T-helper 2 cell (primary cell): Measurements from ENCODE around the gene ALG6.
"Not testable (repeated sequence)": the region's sequence is repeated elsewhere in the genome, so short reads cannot be mapped to it uniquely, and the experiment has no call there.

Source experiments
- DNase-seq, 5 experiments: peaks; one replicate each; pipeline versions ENCODE4 v3.0.0 to v3.0.0-alpha.2; 2012 to 2022

ALG6 gene

DNA sequence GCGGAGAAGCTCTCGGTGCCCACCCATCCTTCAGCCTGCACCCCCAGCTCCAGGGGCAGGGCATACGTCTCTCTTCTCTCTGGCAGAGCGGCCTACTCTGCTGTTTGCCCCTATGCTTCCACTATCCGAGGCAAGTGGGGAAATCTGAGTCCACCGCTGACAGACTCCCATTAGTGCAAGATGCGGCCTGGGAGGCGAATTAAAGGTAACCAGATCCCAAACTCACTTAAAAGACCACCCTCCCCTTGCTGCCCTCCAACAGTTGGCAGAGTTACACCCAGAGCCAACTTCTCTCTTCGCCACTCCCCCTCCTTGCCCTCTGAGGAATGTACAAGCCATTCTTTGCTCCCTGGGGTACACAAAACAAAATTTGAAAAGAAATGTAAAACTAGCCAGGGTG lies 38.6 kb upstream of the ALG6 start:
- no peak for DNase-seq

DNA sequence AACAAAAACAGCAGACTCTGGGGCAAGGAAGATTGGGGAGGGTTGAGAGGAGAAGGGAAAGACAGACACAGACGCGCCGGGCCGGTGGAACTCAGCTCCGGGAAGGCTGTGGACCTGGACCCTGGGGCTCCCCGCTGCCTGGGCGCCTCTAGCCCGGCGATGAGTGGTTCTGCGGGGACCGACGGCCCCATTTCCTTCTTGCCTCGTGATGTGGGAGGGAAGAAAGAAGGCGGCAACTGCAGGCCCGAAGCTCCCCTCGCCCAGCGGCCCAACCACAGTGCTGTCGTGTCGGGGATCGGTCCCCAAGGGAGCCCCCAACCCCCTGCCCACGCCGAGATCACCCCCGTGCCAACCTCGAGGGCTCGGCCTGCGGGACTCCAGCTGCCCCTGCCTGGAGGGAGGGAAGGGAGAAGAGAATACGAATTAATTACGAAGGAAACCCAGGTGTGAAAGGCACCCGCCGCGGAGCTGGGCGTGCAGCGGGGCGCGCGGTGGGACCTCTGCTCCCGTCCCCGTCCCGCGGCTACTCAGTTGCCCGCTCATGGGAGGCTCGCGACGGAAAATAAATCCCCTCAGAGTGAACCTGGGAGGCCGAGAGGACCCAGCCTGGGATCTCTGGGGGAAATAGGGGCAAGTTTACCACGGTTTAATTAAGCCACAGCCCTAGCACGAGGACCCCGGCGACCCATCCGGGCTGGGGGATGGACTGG lies 37.7 kb upstream of the ALG6 start:
- DNase-seq, result no peak

DNA sequence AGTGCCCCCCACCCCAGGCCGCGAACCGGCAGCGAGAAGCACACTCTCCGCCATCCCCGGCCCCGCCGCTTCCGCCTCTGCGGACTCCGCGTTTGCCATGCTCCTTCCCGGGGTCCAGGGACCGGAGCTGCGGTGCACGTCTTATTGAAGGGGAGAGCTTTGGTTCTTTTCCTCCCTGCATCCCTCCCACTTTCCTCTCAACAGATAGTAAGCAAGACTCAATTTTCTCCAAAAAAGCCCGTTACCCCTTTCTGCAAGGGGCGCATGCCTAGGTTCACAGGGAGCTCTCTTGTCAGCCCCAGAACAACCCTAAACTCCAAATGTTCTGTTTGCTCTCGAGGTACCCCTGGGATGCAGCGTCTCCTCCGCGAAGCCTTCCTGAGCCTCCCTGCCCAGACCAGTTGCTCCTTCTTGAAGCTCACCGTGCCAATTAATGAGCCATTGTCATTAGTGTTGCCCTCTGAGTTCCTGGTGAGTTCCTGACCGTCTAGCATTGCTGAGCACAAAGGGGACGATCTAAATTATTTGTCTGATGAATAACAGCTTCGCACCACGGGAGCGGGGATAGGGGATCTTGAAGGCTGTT lies 37.0 kb upstream of the ALG6 start:
- DNase-seq, result no peak

DNA sequence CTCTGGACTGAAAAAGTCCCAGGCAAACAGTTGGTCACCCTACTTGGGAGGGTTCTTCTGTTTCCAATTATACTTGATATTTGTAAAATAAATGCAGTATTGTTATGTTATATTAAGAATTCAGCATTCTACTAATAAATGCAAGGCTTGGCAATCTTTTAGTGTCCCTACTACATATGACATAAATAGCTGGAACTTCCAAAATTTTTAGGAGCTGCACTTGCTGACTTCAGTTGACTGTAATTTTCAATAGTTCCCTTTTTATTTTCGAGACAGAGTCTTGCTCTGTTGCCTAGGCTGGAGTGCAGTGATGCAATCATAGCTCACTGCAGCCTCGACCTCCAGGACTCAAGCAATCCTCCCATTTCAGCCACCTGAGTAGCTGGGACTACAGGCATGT lies 25.0 kb upstream of the ALG6 start:
- DNase-seq, result no peak

DNA sequence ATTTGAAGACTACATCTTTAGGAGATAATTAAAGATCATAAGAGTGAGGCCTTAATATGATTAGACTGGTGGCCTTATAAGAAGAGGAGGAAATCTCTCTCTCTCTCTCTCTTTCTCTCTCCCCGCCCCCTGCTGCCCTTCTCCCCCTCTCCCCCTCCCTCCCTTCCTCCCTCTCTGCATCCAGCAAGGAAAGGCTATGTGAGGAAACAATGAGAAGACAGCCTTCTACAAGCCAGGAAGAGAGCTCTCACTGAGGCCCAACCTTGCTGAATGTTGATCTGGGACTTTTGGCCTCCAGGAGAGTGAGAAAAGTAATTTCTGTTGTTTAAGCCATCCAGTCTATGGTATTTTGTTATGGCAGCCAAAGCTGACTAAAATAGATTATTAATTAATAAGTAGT lies 23.5 kb upstream of the ALG6 start:
- DNase-seq, result no peak

DNA sequence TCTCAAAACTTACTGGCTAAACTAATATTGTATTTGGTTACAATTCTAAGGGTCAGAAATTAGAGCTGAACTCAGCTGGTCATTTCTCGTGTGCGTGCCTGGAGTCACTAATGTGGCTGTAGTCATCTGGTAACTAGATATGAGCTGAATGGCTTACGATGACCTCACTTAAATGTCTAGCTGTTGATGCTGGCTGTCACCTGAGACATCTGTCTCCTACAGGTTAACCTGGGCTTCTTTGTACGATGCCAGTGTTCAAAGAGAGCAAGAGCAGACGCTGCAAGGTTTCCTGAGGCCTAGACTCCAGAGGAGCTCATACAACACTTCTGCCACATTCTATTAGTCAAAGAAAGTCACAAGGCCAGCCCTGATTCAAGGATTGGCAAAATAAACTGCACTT lies 17.1 kb upstream of the ALG6 start:
- no peak for DNase-seq

DNA sequence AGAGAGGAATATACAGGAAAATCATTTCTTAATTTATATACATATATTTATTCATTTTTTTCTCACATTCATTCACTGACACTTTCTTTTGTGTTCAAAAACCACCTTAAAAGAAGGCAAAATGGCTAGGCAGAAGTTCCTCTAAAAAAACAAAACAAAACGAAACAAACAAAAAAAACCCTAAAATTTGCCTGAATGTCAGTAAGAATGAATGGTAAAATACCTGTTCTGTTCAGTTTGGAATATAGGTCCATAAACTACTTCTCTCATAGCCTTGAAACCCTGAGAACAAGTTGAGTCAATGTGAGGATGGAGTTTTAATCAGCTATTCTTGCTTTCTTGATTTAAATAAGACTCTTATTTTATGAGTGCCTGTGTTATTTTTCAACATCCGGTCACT lies 14.7 kb upstream of the ALG6 start:
- DNase-seq, result no peak

DNA sequence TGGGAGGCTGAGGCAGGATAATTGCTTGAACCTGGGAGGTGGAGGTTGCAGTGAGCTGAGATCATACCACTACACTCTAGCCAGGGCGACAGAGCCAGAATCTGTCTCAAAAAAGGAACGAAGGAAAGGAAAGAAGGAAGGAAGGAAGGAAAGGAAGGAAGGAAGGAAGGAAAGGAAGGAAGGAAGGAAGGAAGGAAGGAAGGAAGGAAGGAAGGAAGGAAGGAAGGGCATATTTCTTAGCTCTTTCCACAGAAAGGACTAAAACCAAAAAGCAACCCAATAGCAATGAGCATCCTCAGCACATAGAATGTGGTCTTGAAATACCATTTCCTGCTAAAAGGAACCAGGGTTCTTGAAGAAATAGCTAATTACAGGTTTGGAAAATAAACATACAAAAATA lies 11.2 kb upstream of the ALG6 start:
- not testable (repeated sequence) for DNase-seq

DNA sequence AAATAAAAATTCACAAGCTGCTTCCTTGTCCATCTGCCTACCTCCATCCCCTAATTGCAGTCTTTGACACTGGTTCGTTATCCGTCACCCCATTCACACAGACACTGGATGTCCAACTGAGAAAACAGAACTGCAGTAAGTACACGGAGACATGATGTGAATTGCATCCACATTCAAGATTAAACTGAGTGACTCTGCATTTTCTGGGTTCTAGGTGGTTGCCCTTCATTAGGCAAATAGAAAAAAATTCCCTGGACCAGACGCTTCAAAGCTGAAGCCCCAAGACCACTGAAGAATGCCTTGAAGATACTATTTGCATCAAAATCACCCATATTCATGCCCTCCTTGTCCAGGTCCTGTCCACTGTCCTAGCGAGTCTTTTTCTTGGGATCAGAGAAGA lies 7.9 kb upstream of the ALG6 start:
- DNase-seq, result no peak

DNA sequence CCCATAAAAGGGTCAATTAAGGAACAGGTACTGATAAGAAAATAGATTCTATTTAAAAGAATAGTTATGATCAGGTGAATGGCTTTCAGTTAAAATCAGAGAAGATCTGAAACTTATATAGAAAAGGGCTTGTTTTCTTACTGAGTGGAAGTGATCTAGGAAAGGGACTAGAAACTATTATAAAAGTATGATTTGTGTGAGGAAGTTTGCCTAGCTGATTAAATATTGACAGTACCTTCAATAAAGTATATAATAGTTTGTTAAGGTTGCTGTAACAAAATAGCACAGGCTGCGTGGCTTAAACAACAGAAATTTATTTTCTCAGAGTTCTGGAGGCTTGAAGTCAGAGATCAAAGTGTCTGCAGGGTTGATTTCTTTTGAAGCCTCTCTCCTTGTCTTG lies 5.4 kb upstream of the ALG6 start:
- no peak for DNase-seq

DNA sequence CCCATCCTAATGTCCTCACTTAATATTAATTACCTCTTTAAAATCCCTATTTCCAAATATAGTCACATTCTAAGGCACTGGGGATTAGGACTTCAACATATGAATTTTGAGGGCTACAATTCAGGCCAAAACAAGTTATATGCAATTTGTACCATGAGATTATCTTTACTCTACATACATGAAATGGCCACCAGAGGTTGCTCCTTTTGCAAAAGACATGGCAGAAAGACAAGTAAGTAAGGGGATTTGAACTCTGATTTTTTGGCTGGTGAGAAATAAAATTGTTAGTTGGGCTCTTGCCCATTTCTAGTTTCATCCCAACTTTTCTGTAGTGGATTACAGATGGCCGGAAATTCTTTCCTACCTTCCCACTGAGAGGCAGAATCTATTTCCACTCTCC lies 4.8 kb upstream of the ALG6 start:
- DNase-seq, result no peak

DNA sequence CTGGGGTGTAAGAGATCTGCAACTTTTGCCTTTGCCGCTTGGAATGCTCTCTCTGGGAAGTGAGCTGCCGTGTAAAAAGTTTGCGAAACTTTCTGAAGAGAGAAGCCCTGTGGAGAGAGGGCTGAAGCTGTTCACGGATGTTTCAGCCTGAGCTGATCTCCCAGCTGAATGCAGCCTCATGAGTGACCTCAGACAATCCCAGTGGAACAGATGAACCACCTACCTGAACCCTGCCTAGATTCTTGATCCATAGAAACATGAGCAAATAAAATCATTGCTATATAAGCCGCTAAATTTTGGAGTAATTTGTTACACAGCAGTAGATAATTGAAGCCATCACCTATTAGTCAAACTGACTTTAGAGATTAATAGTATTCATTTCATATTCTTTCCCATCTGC lies 4.4 kb upstream of the ALG6 start:
- no peak for DNase-seq

DNA sequence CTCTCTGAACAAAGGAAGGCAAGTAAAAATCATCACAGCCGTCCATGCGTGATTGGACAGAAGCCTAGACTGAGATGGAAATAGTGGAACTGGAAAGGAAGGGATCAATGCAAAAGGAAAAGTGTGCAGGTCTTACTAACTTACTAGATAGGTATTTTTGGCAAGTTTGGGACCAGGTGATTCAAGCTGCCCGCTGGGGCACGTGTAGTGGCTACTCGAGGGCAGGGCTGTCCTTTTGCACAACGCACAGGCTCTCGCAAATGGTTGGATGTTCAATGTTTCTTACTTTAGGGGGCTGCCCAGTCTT lies 566 bp upstream of the ALG6 start:
- no peak for DNase-seq

DNA sequence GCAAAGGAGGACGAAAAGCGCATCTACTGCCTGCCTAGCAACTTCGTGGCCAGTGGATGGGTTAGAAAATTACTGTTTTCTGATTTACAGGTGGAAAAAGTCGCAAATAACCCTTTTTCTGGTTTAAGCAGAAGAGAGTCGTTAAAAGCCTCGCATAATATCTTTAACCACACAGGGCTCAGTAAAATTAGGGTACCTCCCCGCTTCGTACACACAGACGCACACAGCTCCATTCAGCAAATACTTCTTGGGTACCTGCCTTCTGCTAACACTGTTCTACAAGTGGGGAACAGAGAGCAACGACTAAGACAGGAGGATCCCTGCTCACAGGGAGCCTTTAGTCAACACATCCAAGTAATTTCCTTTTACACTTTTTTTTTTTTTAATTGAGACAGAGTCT lies 704 bp downstream of the ALG6 start:
- DNase-seq, result peak in 1 of 5 experiments; percentile 34

DNA sequence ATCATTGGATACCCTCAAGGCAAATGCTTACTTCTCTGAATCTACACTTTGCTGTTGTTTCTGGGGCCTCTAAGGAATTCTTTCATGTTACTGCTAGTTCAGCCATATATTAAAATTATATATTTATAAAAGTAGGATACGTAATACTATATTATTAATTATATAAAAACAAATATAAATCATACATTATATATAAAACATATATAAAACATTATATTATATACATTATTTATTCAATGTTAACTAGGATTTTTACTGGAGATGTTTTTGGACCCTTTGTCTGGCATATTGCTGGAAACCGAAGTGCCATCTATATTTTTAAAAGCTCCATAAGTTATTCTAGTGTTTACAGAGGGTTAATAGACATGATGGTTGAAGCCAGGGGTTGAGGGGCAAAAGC lies 12.2 kb downstream of the ALG6 start:
- DNase-seq, result no peak

DNA sequence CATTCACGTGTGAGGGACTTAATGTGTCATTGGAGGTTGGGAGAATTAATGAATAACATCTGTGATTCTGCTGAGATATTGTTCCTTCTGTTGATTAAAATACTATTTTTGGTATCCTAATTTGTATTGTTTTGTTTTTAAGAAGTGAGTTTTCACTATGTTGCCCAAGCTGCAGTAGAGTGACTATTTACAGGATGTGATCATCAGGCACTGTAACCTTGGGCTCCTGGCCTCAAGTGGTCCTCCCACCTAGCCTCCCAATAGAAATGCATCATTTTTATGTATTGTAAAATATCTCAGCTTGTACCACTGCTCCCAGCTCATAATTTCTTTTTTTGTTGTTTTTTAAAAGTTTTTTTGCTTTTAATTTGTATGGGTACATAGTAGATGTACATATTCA lies 14.3 kb downstream of the ALG6 start:
- no peak for DNase-seq

DNA sequence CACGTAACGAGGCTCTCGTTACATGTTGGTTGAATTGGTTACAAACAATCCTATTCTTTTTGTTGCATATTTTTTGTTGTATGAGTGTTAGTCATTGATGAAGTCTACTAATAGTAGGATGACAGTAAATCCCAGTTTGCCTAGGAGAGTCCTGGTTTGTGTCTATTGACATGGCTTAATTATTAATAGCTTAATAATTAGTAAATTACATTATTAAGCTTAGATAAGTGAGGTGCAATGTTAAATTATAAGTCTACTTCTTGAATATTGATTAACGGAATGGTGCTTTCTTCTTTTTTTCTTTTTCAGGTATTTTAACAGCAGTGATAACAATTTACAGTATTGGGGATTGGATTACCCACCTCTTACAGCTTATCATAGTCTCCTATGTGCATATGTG lies 34.5 kb downstream of the ALG6 start:
- no peak for DNase-seq

DNA sequence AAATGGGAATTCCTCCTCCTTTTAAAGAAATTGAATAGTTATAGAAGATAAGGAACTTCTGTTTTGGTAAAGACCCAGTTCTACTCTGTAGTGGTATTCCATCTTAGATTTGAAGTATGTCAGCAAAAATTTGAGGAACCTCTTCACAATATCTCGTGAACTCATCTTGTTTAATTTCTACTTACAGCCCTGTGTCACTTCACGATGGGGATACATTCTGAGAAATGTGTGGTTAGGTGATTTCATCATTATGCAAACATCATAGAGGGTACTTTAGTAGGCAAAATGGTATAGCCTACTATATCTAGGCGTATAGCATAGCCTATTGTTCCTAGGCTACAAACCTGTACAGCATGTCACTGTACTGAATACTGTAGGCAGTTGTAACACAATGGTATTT lies 36.0 kb downstream of the ALG6 start:
- peak in 1 of 5 experiments; percentile 43 for DNase-seq

DNA sequence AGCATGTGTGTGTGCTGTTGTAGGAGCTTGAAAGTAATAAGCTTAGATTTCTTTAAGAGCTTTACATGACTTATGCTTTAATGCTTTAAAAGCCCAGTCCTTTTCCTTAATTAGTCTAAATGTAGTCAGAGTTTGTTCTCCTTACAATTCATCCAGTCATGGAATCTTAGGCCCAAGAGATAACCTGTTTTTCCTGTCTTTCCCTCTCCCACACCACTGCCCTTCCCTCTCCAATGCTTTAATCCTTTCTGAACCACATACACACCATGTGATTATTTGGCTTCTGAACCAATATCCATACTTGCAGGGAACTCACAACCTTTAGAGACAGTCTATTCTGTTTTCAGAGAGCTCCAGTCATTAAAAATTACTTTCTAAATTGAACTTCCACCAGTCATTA lies 37.6 kb downstream of the ALG6 start:
- DNase-seq, result no peak

DNA sequence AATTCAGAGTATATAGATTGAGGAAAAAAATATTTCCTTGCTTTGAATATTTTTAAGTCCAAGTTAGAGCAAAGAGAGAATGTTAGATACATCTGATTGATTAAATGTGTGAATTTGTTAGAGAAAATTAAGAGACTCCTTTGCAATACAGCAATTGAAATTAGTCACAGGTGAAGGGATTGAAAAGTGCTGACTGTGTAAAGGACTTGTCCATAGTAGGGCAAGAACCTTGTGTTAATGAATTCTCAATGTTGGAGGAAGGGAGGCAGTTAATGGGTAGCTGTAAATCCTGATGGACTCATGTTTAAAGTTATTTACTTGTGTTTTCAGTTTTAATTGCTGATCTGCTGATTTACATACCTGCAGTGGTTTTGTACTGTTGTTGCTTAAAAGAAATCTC lies 38.6 kb downstream of the ALG6 start:
- DNase-seq, result no peak

DNA sequence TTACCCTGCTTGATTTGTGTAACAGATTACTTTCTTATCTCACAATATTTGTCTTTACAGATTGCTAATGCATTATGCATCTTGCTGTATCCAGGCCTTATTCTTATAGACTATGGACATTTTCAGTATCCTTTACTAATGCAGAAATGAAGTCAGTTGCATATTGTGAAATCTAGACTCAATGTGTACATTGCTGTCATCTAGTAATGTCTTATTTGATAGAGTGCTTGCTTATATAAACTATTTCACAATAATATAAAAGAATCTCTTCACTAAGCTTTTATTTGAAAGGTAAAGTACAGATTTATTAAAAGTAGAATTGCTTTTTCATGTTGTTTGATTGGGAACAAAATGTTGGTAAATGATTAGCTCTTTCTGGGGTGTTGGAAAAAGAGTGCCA lies 39.6 kb downstream of the ALG6 start:
- DNase-seq, result no peak

DNA sequence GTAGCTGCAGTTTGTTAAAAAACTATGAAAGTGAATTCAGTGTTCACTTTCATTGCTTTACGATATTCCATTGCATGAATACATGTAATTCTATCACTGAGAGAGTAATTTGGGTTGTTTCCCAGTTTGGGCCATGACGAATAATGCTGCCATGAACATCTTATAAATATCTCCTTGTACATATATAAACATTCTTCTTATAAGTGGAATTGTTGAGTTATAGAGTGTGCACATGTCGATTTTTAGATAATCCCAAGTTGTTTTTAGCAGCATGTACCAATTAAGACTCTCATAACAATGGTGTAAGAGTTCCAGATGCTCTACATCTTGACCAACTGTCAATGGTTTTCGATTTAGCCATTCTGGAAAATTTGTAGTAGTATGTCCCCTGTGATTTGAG lies 40.9 kb downstream of the ALG6 start:
- DNase-seq, result no peak

DNA sequence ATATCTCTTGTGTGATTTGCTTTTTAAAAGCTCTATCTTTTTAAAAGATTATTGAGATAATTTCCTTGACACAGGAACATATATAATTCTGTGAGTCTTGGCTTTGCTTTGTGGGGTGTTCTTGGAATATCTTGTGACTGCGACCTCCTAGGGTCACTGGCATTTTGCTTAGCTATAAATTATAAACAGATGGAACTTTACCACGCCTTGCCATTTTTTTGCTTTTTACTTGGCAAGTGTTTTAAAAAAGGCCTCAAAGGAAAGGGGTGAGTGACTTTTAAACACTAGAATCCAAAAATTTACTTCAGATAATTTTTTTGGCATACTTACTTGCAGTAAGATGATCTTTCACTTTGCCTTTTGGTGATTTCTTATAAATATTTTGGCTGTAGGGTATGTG lies 43.6 kb downstream of the ALG6 start:
- DNase-seq, result no peak

DNA sequence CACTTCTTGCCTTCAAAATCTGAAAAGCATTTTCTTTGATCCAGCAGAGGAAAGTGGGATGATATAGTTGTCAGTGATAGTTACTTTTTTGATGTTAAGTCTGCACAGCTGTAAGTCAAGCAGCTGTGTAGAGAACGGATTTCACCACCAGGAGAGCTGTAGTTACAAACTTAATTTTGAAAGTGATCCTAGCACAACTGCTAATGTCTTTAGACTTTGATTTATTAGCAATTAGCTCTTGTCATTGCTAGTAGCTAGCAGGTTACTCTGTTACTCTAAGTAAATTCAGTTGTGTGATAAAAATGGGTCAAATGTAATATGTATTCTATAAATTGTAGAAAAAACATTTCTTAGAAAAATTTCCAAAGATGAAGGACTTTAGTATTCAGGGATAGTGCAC lies 46.0 kb downstream of the ALG6 start:
- DNase-seq, result no peak

DNA sequence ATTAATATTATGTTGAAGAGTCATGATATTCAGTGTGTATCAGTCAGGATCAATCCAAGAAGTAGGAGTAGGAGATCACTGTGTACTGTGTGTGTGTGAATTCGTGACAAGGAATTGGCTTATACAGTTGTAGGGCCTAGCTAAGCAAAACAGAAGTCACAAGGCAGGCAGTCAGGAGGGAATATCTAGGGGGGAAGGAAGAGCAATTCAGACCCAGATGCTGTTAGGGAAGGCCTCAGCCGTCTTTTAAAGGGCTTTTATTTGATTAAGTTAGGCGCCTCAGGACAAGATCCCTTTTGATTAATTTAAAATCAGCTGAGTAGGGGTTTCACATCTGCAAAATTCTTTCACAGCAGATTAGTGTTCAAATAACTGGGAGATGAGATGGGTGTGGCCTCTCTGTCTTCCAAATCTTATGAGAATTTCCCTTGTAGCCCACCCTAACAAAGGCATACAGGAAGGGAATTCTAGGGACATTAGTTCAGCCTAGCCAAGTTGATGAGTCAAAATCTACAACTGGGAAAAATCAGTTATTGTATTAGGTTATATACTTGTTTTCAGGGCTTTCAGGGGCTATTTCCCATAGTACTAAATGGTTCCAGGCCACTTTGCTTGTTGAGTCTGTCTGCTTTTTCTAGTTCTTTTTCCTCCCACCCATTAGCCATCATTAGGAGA lies 47.4 kb downstream of the ALG6 start:
- no peak for DNase-seq
